SK-N-SH (cell line): Measurements from ENCODE around the gene TWNK. TPM values are rescaled to one million over a fixed set of nuclear protein-coding genes. Genes with fewer than 3 reads are reported as not detected.

ENCODE experiments used
- CTCF ChIA-PET: fragments of 300-600, 350-600 bp; formaldehyde crosslinking; extraction: SDS; loops from one replicate; lab custom pipeline; 2021; lab: Yijun Ruan, JAX
- POLR2A ChIA-PET: fragments of 350-600 bp; sonication (Branson Sonifier 250); formaldehyde crosslinking; extraction: SDS; loops from one replicate; lab custom pipeline; 2020; ENCODE audit warnings: antibody characterized with exemption, inconsistent platforms; lab: Yijun Ruan, JAX
- DNase-seq: peaks from one replicate; pipeline ENCODE4 v3.0.0; 2012
- H2AFZ ChIP-seq: fragments of 200-600 bp; sonication (generic); 2 replicates; pipeline ENCODE4 v1.8.1; 2016; ENCODE audit warnings: antibody characterized with exemption, mild to moderate bottlenecking, low read depth
- H3F3A ChIP-seq: fragments of 200-600 bp; sonication (generic); replicated peaks from 2 replicates; pipeline ENCODE3; 2016; ENCODE audit warnings: antibody characterized with exemption, mild to moderate bottlenecking; ENCODE audit not compliant: insufficient read depth
- H3K27ac ChIP-seq, 2 experiments: fragments of 200-500 bp in 1 of 2; fragments of 200-600 bp in 1 of 2; sonication (Bioruptor generic) in 1 of 2; sonication (generic), shearing (Covaris generic) in 1 of 2; 2 replicates each; pipeline versions ENCODE4 v1.5.1 to v1.6.1; 2014 to 2016; ENCODE audit warnings: low read depth in 2 of 2, inconsistent platforms in 1 of 2, low read length in 1 of 2, mild to moderate bottlenecking in 1 of 2, mixed read lengths in 1 of 2
- H3K27me3 ChIP-seq: fragments of 200-600 bp; sonication (generic), shearing (Covaris generic); 2 replicates; pipeline ENCODE4 v1.6.1; 2016; ENCODE audit warnings: mixed run types; ENCODE audit not compliant: insufficient read depth
- H3K36me3 ChIP-seq, 2 experiments: fragments of 200-500 bp in 1 of 2; fragments of 200-600 bp in 1 of 2; sonication (Bioruptor generic) in 1 of 2; sonication (generic) in 1 of 2; replicated peaks in 1 of 2; 2 replicates each; pipeline versions ENCODE3 to v1.5.1; 2014 to 2016; ENCODE audit warnings: low read length in 1 of 2, mild to moderate bottlenecking in 1 of 2; ENCODE audit not compliant: insufficient read depth in 2 of 2, control insufficient read depth in 1 of 2
- H3K4me1 ChIP-seq, 2 experiments: fragments of 200-500 bp in 1 of 2; fragments of 200-600 bp in 1 of 2; sonication (Bioruptor generic) in 1 of 2; sonication (generic), shearing (Covaris generic) in 1 of 2; 2 replicates each; pipeline versions ENCODE4 v1.5.1 to v1.6.1; 2014 to 2016; ENCODE audit warnings: low read depth in 1 of 2, low read length in 1 of 2, mixed run types in 1 of 2; ENCODE audit not compliant: insufficient read depth in 2 of 2, control insufficient read depth in 1 of 2
- H3K4me2 ChIP-seq: fragments of 200-600 bp; sonication (generic), shearing (Covaris generic); 2 replicates; pipeline ENCODE4 v1.6.1; 2017; ENCODE audit warnings: mixed run types
- H3K4me3 ChIP-seq, 2 experiments: fragments of 200-500 bp in 1 of 2; fragments of 200-600 bp in 1 of 2; sonication (Bioruptor generic) in 1 of 2; sonication (generic), shearing (Covaris generic) in 1 of 2; 2 replicates each; pipeline versions ENCODE4 v1.5.1 to v1.8.1; 2014 to 2016; ENCODE audit warnings: low read depth in 2 of 2, inconsistent platforms in 1 of 2, low read length in 1 of 2, mild to moderate bottlenecking in 1 of 2, mixed read lengths in 1 of 2, moderate library complexity in 1 of 2
- H3K79me2 ChIP-seq: fragments of 200-600 bp; sonication (generic); 2 replicates; pipeline ENCODE4 v1.8.1; 2017; ENCODE audit warnings: mild to moderate bottlenecking; ENCODE audit not compliant: insufficient read depth
- H3K9ac ChIP-seq: fragments of 200-600 bp; sonication (generic); 2 replicates; pipeline ENCODE4 v1.6.1; 2017; ENCODE audit warnings: mixed run types
- H3K9me2 ChIP-seq: fragments of 200-600 bp; sonication (generic); 2 replicates; pipeline ENCODE4 v1.6.1; 2017; ENCODE audit warnings: mixed run types
- H3K9me3 ChIP-seq: fragments of 200-600 bp; sonication (generic); 2 replicates; pipeline ENCODE4 v1.6.1; 2017; ENCODE audit warnings: mixed run types, mild to moderate bottlenecking, moderate library complexity
- H4K20me1 ChIP-seq: fragments of 200-600 bp; sonication (generic); 2 replicates; pipeline ENCODE4 v1.6.1; 2017; ENCODE audit warnings: mild to moderate bottlenecking, mixed run types; ENCODE audit not compliant: insufficient read depth
- IRF3 ChIP-seq: fragments of 150-350 bp; IDR thresholded peaks from 2 replicates; pipeline ENCODE4 v1.6.1; 2016; ENCODE audit warnings: mild to moderate bottlenecking, low read depth, low read length
- MAX ChIP-seq: IDR thresholded peaks from 2 replicates; pipeline ENCODE4 v1.4.0; 2012; ENCODE audit warnings: low read depth
- NFIC ChIP-seq: IDR thresholded peaks from 2 replicates; pipeline ENCODE4 v1.4.0; 2012; ENCODE audit warnings: borderline replicate concordance
- RFX5 ChIP-seq: IDR thresholded peaks from 2 replicates; pipeline ENCODE4 v1.6.1; 2012; ENCODE audit warnings: mild to moderate bottlenecking, improper control_type of control experiment, low read length
- SIN3A ChIP-seq: IDR thresholded peaks from 2 replicates; pipeline ENCODE4 v1.6.1; 2012; ENCODE audit warnings: low read depth, mild to moderate bottlenecking, low read length, moderate library complexity, borderline replicate concordance
- SMC3 ChIP-seq: IDR thresholded peaks from 2 replicates; pipeline ENCODE4 v1.6.1; 2012; ENCODE audit warnings: low read depth, low read length, improper control_type of control experiment
- TCF12 ChIP-seq: IDR thresholded peaks from 2 replicates; pipeline ENCODE4 v1.4.0; 2012
- TEAD4 ChIP-seq: IDR thresholded peaks from 2 replicates; pipeline ENCODE4 v1.4.0; 2012; ENCODE audit warnings: mild to moderate bottlenecking, borderline replicate concordance; ENCODE audit not compliant: insufficient read depth
- ZBTB33 ChIP-seq: IDR thresholded peaks from 2 replicates; pipeline ENCODE4 v1.4.0; 2012; ENCODE audit warnings: low read depth, borderline replicate concordance
- WGBS: methylation state at CpG from one replicate; pipeline ENCODE4 v1.1.6; 2017; ENCODE audit warnings: low lambda C conversion rate; 5-methylcytosine and 5-hydroxymethylcytosine counted together
- polyA plus RNA-seq, 3 experiments: library from polyadenylated mRNA; depleted of rRNA; stranded (reverse); fragments of >200 nt; gene quantifications; 2 replicates each; pipeline ENCODE4 v1.2.3, GENCODE V29; 2012

TWNK gene
- polyA plus RNA-seq, 1 of the 3 experiments (the other 2 are of a cell fraction) = 16.4 TPM

- TF ChIP-seq NFIC (no peak), SIN3A (no peak)
Measured at GRCh38 chr10:100962351-100963080, 24.8 kb upstream of the TWNK start (continued).

- Histone ChIP-seq H2AFZ (no peak overlapping the region), H3K4me1 (peaks cover 2 to 4% of the 10 kb centered on the region in 2 experiments; a peak in 2 of 4 replicates), H3K9me3 (no peaks in the 10 kb centered on the region), H3F3A (peaks cover 7% of the 10 kb centered on the region), H4K20me1 (no peaks in the 10 kb centered on the region), H3K27ac (no peak overlapping the region), H3K9ac (no peak overlapping the region), H3K36me3 (peaks cover 61 to 71% of the 10 kb centered on the region in 2 experiments), H3K4me3 (no peak overlapping the region), H3K9me2 (no peaks in the 10 kb centered on the region), H3K4me2 (no peak overlapping the region), H3K79me2 (no peaks in the 10 kb centered on the region), H3K27me3 (no peaks in the 10 kb centered on the region)
- ChIA-PET CTCF (interaction anchor here (1.1 to 3.8 kb wide), 2 partner anchors 43 to 50 kb away, joined by 4 to 15 read pairs; no protein-coding TSS in a partner anchor), POLR2A (no interaction called here)
- 94% methylated on average over 1 of the region's 1 CpG for WGBS
- DNase-seq = no peak
- TF ChIP-seq SIN3A = no peak
- TF ChIP-seq IRF3 = no peak
Measured at GRCh38 chr10:100963826-100964225, 23.5 kb upstream of the TWNK start.

- CTCF ChIA-PET = interaction anchor here (0.6 to 3.8 kb wide), 5 partner anchors 28 to 88 kb away, joined by 3 to 15 read pairs (median 7); no protein-coding TSS in a partner anchor
- Histone ChIP-seq H3K79me2 (no peaks in the 10 kb centered on the region), H3F3A (peaks cover 10% of the 10 kb centered on the region), H3K4me2 (no peak overlapping the region), H3K4me3 (no peak overlapping the region), H3K27me3 (no peaks in the 10 kb centered on the region), H2AFZ (no peak overlapping the region), H3K9ac (no peak overlapping the region), H3K9me2 (no peaks in the 10 kb centered on the region), H4K20me1 (no peaks in the 10 kb centered on the region), H3K9me3 (no peaks in the 10 kb centered on the region), H3K27ac (no peak overlapping the region), H3K4me1 (peaks cover 4 to 18% of the 10 kb centered on the region in 2 experiments; a peak in 2 of 4 replicates), H3K36me3 (peaks cover 43 to 53% of the 10 kb centered on the region in 2 experiments)
- DNase-seq = no peak
- 84% methylated on average over 4 of the region's 5 CpGs for WGBS
- POLR2A ChIA-PET = interaction anchor here (1.3 kb wide), 1 partner anchor 52 kb away, joined by 3 read pairs; no protein-coding TSS in a partner anchor
- TF ChIP-seq TEAD4 (no peak), RFX5 (no peak), ZBTB33 (no peak), SIN3A (no peak), MAX (no peak), SMC3 (no peak), TCF12 (no peak)
Measured at GRCh38 chr10:100965820-100966219, 21.5 kb upstream of the TWNK start.
